Measurements from ENCODE around the gene GNG7.
"Not testable (repeated sequence)": the region's sequence is repeated elsewhere in the genome, so short reads cannot be mapped to it uniquely, and the experiment has no call there.

The GNG7 gene

GRCh38 chr19:2683430-2684003, 19.0 kb downstream of the GNG7 start:
- in situ Hi-C loops (cut with HindIII; ENCODE audit: low sequenced_read_pairs), result loop anchor here (25.0 kb wide), 1 partner anchor 179 kb away; the partner anchor contains the start of gene ZNF556

- in situ Hi-C loops (cut with HindIII; ENCODE audit: low sequenced_read_pairs), result loop anchor here (25.0 kb wide), 1 partner anchor 181 kb away; the partner anchor contains the start of gene ZNF556
These were observed 21.7 kb downstream of the GNG7 start for GRCh38 chr19:2680808-2681207.

- in situ Hi-C loops (cut with HindIII; ENCODE audit: low sequenced_read_pairs), result loop anchor here (25.0 kb wide), 1 partner anchor 183 kb away; the partner anchor contains the start of gene ZNF556
These were observed 23.1 kb downstream of the GNG7 start for GRCh38 chr19:2679439-2679838.

- in situ Hi-C loops (cut with HindIII; ENCODE audit: low sequenced_read_pairs), result loop anchor here (25.0 kb wide), 1 partner anchor 183 kb away; the partner anchor contains the start of gene ZNF556
These were observed 23.5 kb downstream of the GNG7 start for GRCh38 chr19:2678948-2679347.

GRCh38 chr19:2678044-2678671, 24.3 kb downstream of the GNG7 start:
- in situ Hi-C loops (cut with HindIII; ENCODE audit: low sequenced_read_pairs), result loop anchor here (25.0 kb wide), 1 partner anchor 184 kb away; the partner anchor contains the start of gene ZNF556

- in situ Hi-C loops (cut with HindIII; ENCODE audit: low sequenced_read_pairs), result loop anchor here (25.0 kb wide), 1 partner anchor 185 kb away; the partner anchor contains the start of gene ZNF556
These were observed 25.7 kb downstream of the GNG7 start for GRCh38 chr19:2676823-2677222.

- in situ Hi-C loops (cut with HindIII; ENCODE audit: low sequenced_read_pairs), result loop anchor here (25.0 kb wide), 1 partner anchor 186 kb away; the partner anchor contains the start of gene ZNF556
These were observed 26.6 kb downstream of the GNG7 start for GRCh38 chr19:2675892-2676291.

GRCh38 chr19:2670217-2670616, 32.3 kb downstream of the GNG7 start:
- in situ Hi-C loops (cut with HindIII; ENCODE audit: low sequenced_read_pairs), result no loop called here

GRCh38 chr19:2668175-2668763, 34.2 kb downstream of the GNG7 start:
- in situ Hi-C loops (cut with HindIII; ENCODE audit: low sequenced_read_pairs), result no loop called here

- in situ Hi-C loops (cut with HindIII; ENCODE audit: low sequenced_read_pairs), result not testable (repeated sequence)
These were observed 35.1 kb downstream of the GNG7 start for GRCh38 chr19:2667349-2667748.

GRCh38 chr19:2666344-2666994, 36.0 kb downstream of the GNG7 start:
- in situ Hi-C loops (cut with HindIII; ENCODE audit: low sequenced_read_pairs), result no loop called here

- in situ Hi-C loops (cut with HindIII; ENCODE audit: low sequenced_read_pairs), result no loop called here
These were observed 37.4 kb downstream of the GNG7 start for GRCh38 chr19:2665103-2665502.

GRCh38 chr19:2663920-2664571, 38.4 kb downstream of the GNG7 start:
- in situ Hi-C loops (cut with HindIII; ENCODE audit: low sequenced_read_pairs), result no loop called here

- in situ Hi-C loops (cut with HindIII; ENCODE audit: low sequenced_read_pairs), result no loop called here
These were observed 40.9 kb downstream of the GNG7 start for GRCh38 chr19:2661615-2662014.

- in situ Hi-C loops (cut with HindIII; ENCODE audit: low sequenced_read_pairs), result loop anchor here (5.0 kb wide), 1 partner anchor 37 kb away; no protein-coding TSS in a partner anchor
These were observed 42.5 kb downstream of the GNG7 start for GRCh38 chr19:2659856-2660432.

- in situ Hi-C loops (cut with HindIII; ENCODE audit: low sequenced_read_pairs), result loop anchor here (5.0 kb wide), 1 partner anchor 41 kb away; no protein-coding TSS in a partner anchor
These were observed 46.0 kb downstream of the GNG7 start for GRCh38 chr19:2656533-2656932.

- in situ Hi-C loops (cut with HindIII; ENCODE audit: low sequenced_read_pairs), result no loop called here
These were observed 48.5 kb downstream of the GNG7 start for GRCh38 chr19:2653710-2654707.

- in situ Hi-C loops (cut with HindIII; ENCODE audit: low sequenced_read_pairs), result no loop called here
These were observed 49.3 kb downstream of the GNG7 start for GRCh38 chr19:2653218-2653617.

- in situ Hi-C loops (cut with HindIII; ENCODE audit: low sequenced_read_pairs), result no loop called here
These were observed 49.9 kb downstream of the GNG7 start for GRCh38 chr19:2652504-2653099.
